Measurements from ENCODE around the gene CCDC107.
"Not testable (repeated sequence)": the region's sequence is repeated elsewhere in the genome, so short reads cannot be mapped to it uniquely, and the experiment has no call there.

CCDC107 gene

GRCh38 chr9:35658137-35658967 is at the start of gene CCDC107:
CCDC107 (plus strand) TSS chr9:35658292; CDS start chr9:35658380, 88 bp downstream.
- peak; percentile 93 for DNase-seq (ENCODE audit: low spot score)

DNA sequence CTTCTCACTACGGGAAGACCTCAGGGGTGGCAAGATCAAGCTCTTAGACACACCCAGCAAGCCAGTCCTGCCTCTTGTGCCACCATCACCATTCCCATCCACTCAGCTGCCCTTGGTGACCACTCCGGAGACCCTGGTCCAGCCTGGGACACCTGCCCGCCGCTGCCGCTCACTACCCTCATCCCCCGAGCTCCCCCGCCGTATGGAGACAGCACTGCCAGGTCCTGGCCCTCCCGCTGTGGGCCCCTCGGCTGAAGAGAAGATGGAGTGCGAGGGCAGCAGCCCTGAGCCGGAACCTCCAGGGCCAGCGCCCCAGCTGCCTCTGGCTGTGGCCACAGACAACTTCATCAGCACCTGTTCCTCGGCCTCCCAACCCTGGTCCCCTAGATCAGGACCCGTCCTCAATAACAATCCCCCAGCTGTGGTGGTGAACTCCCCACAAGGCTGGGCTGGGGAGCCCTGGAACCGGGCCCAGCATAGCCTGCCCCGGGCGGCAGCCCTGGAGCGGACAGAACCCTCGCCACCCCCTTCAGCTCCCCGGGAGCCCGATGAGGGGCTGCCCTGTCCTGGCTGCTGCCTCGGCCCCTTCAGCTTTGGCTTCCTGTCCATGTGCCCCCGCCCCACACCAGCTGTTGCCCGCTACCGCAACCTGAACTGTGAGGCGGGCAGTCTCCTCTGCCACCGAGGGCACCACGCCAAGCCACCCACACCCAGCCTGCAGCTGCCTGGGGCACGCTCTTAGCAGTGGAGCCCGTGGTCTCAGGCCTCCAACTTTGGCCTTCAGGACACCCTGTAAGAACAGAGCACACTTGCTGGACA is 48.9 kb upstream of the CCDC107 start:
- DNase-seq (ENCODE audit: low spot score): no peak

DNA sequence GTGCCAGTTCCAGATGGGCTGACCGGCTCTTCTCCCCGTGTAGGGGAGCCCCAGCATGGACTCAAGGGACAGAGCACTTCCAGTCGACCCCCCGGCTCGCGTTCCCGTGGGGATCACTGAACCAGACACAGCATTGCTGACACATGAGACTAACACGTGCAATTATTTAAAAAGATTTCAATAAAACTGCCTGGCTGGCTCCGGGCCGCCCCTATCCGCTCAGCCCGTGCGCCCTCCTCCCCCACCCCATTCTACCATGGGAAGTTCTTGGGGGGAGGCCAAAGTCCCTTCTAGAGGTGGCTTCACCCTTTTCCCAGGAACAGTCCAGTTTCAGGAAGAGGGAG is 48.3 kb upstream of the CCDC107 start:
- DNase-seq (ENCODE audit: low spot score): no peak

GRCh38 chr9:35611230-35611797 is 46.8 kb upstream of the CCDC107 start:
- peak; percentile 74 for DNase-seq (ENCODE audit: low spot score)

DNA sequence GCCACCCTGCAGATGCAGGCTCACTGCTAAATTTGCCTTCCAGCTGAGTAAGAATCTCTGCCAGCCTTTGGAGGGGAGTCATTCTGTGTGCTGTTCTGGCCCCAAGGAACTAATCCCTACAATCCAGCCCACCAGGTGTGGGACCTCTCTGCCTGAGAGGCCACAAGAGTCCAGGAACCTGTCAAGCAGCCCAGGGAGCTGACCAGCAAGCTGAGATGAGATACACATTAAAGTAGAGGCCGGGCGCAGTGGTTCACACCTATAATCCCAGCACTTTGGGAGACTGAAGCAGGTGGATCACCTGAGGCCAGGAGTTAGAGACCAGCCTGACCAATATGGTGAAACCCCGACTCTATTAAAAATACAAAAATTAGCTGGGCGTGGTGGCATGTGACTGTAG is 46.0 kb upstream of the CCDC107 start:
- DNase-seq (ENCODE audit: low spot score): not testable (repeated sequence)

- DNase-seq (ENCODE audit: low spot score): no peak
These were observed 45.2 kb upstream of the CCDC107 start for GRCh38 chr9:35612843-35613242.

GRCh38 chr9:35615981-35616680 is 42.0 kb upstream of the CCDC107 start:
- no peak for DNase-seq (ENCODE audit: low spot score)

- DNase-seq (ENCODE audit: low spot score): peak; percentile 43
These were observed 41.2 kb upstream of the CCDC107 start for GRCh38 chr9:35616681-35617459.

- DNase-seq (ENCODE audit: low spot score): no peak
These were observed 40.5 kb upstream of the CCDC107 start for GRCh38 chr9:35617548-35617947.

- DNase-seq (ENCODE audit: low spot score): no peak
These were observed 39.8 kb upstream of the CCDC107 start, which contains the start of gene CD72 for GRCh38 chr9:35618325-35618727. CD72 (minus strand) TSS chr9:35618413; CDS start chr9:35618303, 110 bp downstream.

DNA sequence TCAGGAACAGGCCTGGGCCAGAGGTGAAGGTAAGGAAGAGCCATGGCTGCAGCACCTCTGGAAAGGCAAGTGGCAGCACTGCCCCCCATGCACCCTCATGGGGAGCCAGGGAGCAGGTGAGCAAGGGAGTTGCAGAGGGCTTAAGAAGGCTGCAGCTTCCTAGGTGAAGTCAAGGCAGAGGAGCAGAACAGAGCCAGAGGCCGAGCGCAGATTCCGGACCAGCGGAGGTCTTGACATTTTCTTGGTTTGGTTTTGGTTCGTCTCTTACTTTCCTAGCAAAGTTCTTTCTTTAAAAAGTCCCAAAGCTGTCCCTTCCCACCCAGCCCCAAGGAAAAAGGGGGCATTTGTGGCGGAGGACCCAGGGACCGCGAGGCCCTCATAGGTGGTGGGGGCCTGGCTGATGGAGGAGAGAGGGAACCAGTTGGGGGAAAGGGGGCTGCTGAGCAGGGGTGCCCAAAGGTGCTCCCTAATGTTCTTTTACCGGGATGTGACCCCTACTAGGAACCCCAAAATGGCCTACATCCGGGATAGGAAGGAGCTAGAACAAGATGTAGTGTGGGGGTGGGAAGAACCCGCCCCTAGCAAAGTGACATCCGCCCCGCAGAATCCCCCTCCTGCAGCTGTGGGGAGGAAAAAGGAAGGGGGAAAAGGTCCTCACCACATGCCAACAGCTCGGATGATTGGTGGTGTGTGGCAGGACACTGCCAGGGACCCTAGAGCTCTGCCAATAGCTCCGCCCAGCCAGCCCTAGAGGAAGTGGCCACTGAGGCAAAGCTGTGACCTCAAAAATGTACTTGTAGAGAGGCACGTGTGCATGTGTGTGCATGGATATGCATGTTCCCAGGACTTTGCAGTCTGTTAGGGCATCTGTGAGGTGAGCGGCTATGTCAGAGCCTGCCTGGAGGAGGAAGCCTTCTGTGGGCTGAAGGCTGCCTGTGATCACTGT is 39.0 kb upstream of the CCDC107 start:
- DNase-seq (ENCODE audit: low spot score): no peak

DNA sequence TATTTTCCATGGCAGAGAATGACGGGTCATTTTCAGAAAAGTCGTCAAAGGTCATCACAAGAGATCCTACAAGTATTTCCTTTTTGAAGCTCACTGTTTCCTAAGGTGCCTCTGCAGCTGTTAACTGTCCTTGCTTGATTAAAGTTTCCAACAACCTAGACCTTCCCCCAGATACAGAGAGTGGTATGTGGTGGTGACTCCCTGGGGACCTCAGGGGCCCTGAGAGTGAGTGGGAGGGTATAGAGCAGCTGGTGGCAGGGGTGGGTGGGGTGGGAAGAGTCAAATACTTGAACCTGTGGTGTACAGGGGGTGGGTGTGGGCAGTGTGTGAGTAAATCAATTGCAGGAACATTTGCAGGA is 38.3 kb upstream of the CCDC107 start:
- DNase-seq (ENCODE audit: low spot score): no peak

- DNase-seq (ENCODE audit: low spot score): no peak
These were observed 30.5 kb upstream of the CCDC107 start for GRCh38 chr9:35627575-35627974.

- DNase-seq (ENCODE audit: low spot score): no peak
These were observed 29.6 kb upstream of the CCDC107 start for GRCh38 chr9:35628389-35628991.

DNA sequence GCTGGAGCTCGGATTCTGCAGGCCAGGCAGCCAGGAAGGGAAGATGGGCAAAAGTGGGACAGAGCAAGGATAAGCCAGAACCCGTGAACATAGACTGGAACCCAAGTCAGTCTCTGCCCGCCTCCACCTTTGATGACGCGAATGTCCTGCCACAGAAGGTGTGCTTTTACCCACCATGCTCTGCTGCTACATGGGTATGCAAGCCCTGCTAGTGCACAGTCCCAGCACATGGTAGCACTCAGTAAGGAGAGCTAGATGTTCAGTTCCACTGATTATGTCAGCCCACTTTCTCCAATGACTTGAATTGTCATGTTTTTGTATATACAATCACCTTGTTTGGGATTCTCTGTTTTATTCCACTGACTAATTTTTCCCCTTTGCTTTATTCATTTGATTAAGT is 28.5 kb upstream of the CCDC107 start:
- DNase-seq (ENCODE audit: low spot score): no peak

DNA sequence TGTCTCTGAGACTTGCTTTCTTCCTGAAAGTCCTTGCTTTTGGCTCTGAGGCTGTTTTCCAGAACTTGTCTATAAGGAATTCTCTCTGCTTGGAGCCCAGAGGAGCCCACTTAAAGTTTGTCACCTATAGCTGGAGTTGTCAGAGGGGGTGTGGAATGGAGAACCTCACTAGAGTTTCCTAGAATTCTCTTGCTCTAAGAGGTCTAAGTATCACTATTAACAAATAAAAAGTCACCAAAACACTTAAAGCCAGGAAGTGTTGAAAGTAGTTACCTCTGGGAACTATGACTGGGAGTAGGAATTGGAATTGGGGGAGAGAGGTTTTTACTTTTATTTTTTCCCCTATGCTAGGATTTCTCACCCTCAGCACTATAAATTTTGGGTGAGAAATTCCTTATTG is 22.4 kb upstream of the CCDC107 start:
- DNase-seq (ENCODE audit: low spot score): no peak

GRCh38 chr9:35636135-35636876 is 21.8 kb upstream of the CCDC107 start:
- no peak for DNase-seq (ENCODE audit: low spot score)

GRCh38 chr9:35636877-35637246 is 21.2 kb upstream of the CCDC107 start:
- DNase-seq (ENCODE audit: low spot score): not testable (repeated sequence)

DNA sequence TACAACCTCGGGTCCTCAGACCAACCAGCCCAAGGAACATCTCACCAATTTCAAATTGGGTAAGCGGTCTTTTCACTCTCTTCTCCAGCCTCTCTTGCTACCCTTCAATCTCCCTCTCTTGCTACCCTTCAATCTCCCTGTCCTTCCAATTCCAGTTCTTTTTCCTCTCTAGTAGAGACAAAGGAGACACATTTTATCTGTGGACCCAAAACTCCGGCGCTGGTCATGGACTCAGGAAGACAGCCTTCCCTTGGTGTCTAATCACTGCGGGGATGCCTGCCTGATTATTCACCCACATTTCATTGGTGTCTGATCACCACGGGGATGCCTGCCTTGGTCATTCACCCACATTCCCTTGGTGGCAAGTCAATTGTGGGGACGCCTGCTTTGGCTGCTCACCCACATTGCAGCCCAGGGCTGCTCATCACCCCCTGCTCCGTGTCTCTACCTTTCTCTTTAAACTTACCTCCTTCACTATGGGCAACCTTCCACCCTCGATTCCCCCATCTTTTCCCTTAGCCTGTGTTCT is 20.6 kb upstream of the CCDC107 start:
- DNase-seq (ENCODE audit: low spot score): not testable (repeated sequence)
